ENCODE results near the gene ACER3.
"Not testable (repeated sequence)": the region's sequence is repeated elsewhere in the genome, so short reads cannot be mapped to it uniquely, and the experiment has no call there.

The ACER3 gene

GRCh38 chr11:77044356-77044755 lies 183.6 kb downstream of the ACER3 start:
- Histone ChIP-seq H4K20me1 (ENCODE audit: insufficient read depth, low read length) (no peaks in the 10 kb centered on the region), H3K9me3 (ENCODE audit: insufficient read depth, low read length) (no peaks in the 10 kb centered on the region), H2AFZ (ENCODE audit: low read depth, low read length) (no peak overlapping the region), H3K79me2 (ENCODE audit: low read length) (no peaks in the 10 kb centered on the region), H3K9ac (ENCODE audit: low read length) (no peak overlapping the region), H3K4me3 (ENCODE audit: low read length) (no peak overlapping the region), H3K36me3 (replicated peaks; ENCODE audit: low read depth, low read length) (no peaks in the 10 kb centered on the region), H3K27me3 (ENCODE audit: low read depth, low read length) (peaks cover 11% of the 10 kb centered on the region), H3K27ac (ENCODE audit: low read length) (no peak overlapping the region), H3K4me1 (ENCODE audit: low read length) (peaks cover 13% of the 10 kb centered on the region), H3K4me2 (ENCODE audit: low read length) (no peak overlapping the region)
- TF ChIP-seq CTCF (IDR thresholded peaks at IDR 0.05; ENCODE audit: low read depth, low read length) (no peak), EZH2phosphoT487 (IDR thresholded peaks at IDR 0.05; ENCODE audit: low read depth) (no peak)

GRCh38 chr11:77044886-77045285 lies 184.2 kb downstream of the ACER3 start:
- H3K4me3 ChIP-seq (ENCODE audit: low read length) = no peak overlapping the region
- TF ChIP-seq EZH2phosphoT487 (IDR thresholded peaks at IDR 0.05; ENCODE audit: low read depth) (no peak), CTCF (IDR thresholded peaks at IDR 0.05; ENCODE audit: low read depth, low read length) (no peak)
- no peak overlapping the region for H3K27ac ChIP-seq (ENCODE audit: low read length)
- no peak overlapping the region for H3K4me2 ChIP-seq (ENCODE audit: low read length)
- no peaks in the 10 kb centered on the region for H3K36me3 ChIP-seq (replicated peaks; ENCODE audit: low read depth, low read length)
- H4K20me1 ChIP-seq (ENCODE audit: insufficient read depth, low read length) = no peaks in the 10 kb centered on the region
- no peaks in the 10 kb centered on the region for H3K79me2 ChIP-seq (ENCODE audit: low read length)
- no peak overlapping the region for H3K9ac ChIP-seq (ENCODE audit: low read length)
- no peaks in the 10 kb centered on the region for H3K9me3 ChIP-seq (ENCODE audit: insufficient read depth, low read length)
- peaks cover 12% of the 10 kb centered on the region for H3K4me1 ChIP-seq (ENCODE audit: low read length)
- H3K27me3 ChIP-seq (ENCODE audit: low read depth, low read length) = peaks cover 11% of the 10 kb centered on the region
- H2AFZ ChIP-seq (ENCODE audit: low read depth, low read length) = no peak overlapping the region

GRCh38 chr11:77046060-77046501 lies 185.4 kb downstream of the ACER3 start:
- Histone ChIP-seq H3K4me3 (ENCODE audit: low read length) (peak overlapping the region; percentile 63), H3K27ac (ENCODE audit: low read length) (no peak overlapping the region), H3K4me1 (ENCODE audit: low read length) (peaks cover 12% of the 10 kb centered on the region), H3K9ac (ENCODE audit: low read length) (no peak overlapping the region), H3K27me3 (ENCODE audit: low read depth, low read length) (peaks cover 11% of the 10 kb centered on the region), H4K20me1 (ENCODE audit: insufficient read depth, low read length) (no peaks in the 10 kb centered on the region), H3K4me2 (ENCODE audit: low read length) (peak overlapping the region; percentile 84), H3K36me3 (replicated peaks; ENCODE audit: low read depth, low read length) (no peaks in the 10 kb centered on the region), H3K9me3 (ENCODE audit: insufficient read depth, low read length) (no peaks in the 10 kb centered on the region), H3K79me2 (ENCODE audit: low read length) (no peaks in the 10 kb centered on the region), H2AFZ (ENCODE audit: low read depth, low read length) (peak overlapping the region; percentile 60)
- TF ChIP-seq CTCF (IDR thresholded peaks at IDR 0.05; ENCODE audit: low read depth, low read length) (peak; percentile 94), EZH2phosphoT487 (IDR thresholded peaks at IDR 0.05; ENCODE audit: low read depth) (no peak)

- peak overlapping the region; percentile 3; the same call in 1 of the 2 replicates for H3K9ac ChIP-seq (ENCODE audit: low read length)
- no peak for TF ChIP-seq EZH2phosphoT487 (IDR thresholded peaks at IDR 0.05; ENCODE audit: low read depth)
- peak; percentile 82 for TF ChIP-seq CTCF (IDR thresholded peaks at IDR 0.05; ENCODE audit: low read depth, low read length)
Observed at GRCh38 chr11:77047007-77047927, 186.5 kb downstream of the ACER3 start.

GRCh38 chr11:77047928-77048446 lies 187.3 kb downstream of the ACER3 start:
- H3K79me2 ChIP-seq (ENCODE audit: low read length); H4K20me1 ChIP-seq (ENCODE audit: insufficient read depth, low read length); H3K9me3 ChIP-seq (ENCODE audit: insufficient read depth, low read length); H3K4me2 ChIP-seq (ENCODE audit: low read length); H3K9ac ChIP-seq (ENCODE audit: low read length); H3K27ac ChIP-seq (ENCODE audit: low read length); H3K4me3 ChIP-seq (ENCODE audit: low read length); H3K36me3 ChIP-seq (replicated peaks; ENCODE audit: low read depth, low read length); H2AFZ ChIP-seq (ENCODE audit: low read depth, low read length): not testable (repeated sequence)
- Histone ChIP-seq H3K27me3 (ENCODE audit: low read depth, low read length) (peaks cover 11% of the 10 kb centered on the region), H3K4me1 (ENCODE audit: low read length) (peaks cover 12% of the 10 kb centered on the region)

More at GRCh38 chr11:77047007-77047927, 186.5 kb downstream of the ACER3 start:
- Histone ChIP-seq H3K4me3 (ENCODE audit: low read length) (peak overlapping the region; percentile 73), H3K4me1 (ENCODE audit: low read length) (peaks cover 12% of the 10 kb centered on the region), H3K9me3 (ENCODE audit: insufficient read depth, low read length) (no peaks in the 10 kb centered on the region), H3K27ac (ENCODE audit: low read length) (peak overlapping the region; percentile 1; the same call in 1 of the 2 replicates), H4K20me1 (ENCODE audit: insufficient read depth, low read length) (no peaks in the 10 kb centered on the region), H2AFZ (ENCODE audit: low read depth, low read length) (peak overlapping the region; percentile 63; the same call in 1 of the 2 replicates), H3K36me3 (replicated peaks; ENCODE audit: low read depth, low read length) (no peaks in the 10 kb centered on the region), H3K4me2 (ENCODE audit: low read length) (peak overlapping the region; percentile 59), H3K79me2 (ENCODE audit: low read length) (no peaks in the 10 kb centered on the region), H3K27me3 (ENCODE audit: low read depth, low read length) (peaks cover 11% of the 10 kb centered on the region)
